ENCODE data around the gene MORC4. TPM values are rescaled to one million over a fixed set of nuclear protein-coding genes. Genes with fewer than 3 reads are reported as not detected.

MORC4 gene
- total RNA-seq, 1 experiment from 2014 or later, result 31.6 TPM

DNA sequence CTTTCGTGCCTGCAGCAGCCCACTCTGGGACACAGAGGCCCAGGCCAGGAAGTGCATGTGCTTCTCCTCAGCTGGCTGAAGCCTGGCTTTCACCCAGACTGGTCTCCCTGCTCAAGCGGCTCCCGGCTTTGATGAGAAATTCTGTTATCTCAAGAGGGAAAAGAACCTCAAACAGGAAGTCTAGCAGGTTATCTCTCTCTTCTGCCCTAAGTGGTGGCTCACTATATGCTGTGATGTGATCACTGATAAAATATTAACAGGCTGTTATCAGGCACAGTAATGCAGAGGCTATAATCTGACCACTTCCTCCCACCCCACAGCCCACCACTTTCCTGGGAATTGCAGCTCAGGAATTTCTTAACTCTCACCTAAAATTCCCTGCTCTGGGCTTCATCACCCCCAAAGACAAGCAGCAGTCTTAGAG lies 66.5 kb downstream of the MORC4 start:
- peaks cover 41% of the 10 kb centered on the region for H3K4me1 Mint-ChIP-seq (ENCODE audit: low read depth, unreplicated experiment)
- peak overlapping the region; percentile 88 for H3K27ac Mint-ChIP-seq (ENCODE audit: unreplicated experiment)
- TF ChIP-seq, protein P1, sequence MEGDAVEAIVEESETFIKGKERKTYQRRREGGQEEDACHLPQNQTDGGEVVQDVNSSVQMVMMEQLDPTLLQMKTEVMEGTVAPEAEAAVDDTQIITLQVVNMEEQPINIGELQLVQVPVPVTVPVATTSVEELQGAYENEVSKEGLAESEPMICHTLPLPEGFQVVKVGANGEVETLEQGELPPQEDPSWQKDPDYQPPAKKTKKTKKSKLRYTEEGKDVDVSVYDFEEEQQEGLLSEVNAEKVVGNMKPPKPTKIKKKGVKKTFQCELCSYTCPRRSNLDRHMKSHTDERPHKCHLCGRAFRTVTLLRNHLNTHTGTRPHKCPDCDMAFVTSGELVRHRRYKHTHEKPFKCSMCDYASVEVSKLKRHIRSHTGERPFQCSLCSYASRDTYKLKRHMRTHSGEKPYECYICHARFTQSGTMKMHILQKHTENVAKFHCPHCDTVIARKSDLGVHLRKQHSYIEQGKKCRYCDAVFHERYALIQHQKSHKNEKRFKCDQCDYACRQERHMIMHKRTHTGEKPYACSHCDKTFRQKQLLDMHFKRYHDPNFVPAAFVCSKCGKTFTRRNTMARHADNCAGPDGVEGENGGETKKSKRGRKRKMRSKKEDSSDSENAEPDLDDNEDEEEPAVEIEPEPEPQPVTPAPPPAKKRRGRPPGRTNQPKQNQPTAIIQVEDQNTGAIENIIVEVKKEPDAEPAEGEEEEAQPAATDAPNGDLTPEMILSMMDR (IDR thresholded peaks at IDR 0.05; ENCODE audit: unreplicated experiment), result no peak
- intact Hi-C loops (cut with micrococcal nuclease; ENCODE audit: unreplicated experiment), result loop anchor here (2.0 kb wide), 3 partner anchors 15 to 39 kb away; no protein-coding TSS in a partner anchor
- H3K36me3 Mint-ChIP-seq (ENCODE audit: insufficient read depth, unreplicated experiment), result peaks cover 15% of the 10 kb centered on the region
- H3K9me3 Mint-ChIP-seq (ENCODE audit: low read depth, unreplicated experiment), result no peaks in the 10 kb centered on the region
- no peak overlapping the region for H3K4me3 Mint-ChIP-seq (ENCODE audit: low read depth, unreplicated experiment)
- BruUV-seq (replicated peaks), result no TSS peak
- H3K27me3 Mint-ChIP-seq (ENCODE audit: unreplicated experiment), result no peaks in the 10 kb centered on the region
- CTCF ChIA-PET, result interaction anchor here (1.0 to 1.8 kb wide), 2 partner anchors 26 to 35 kb away, joined by 3 to 4 read pairs; no protein-coding TSS in a partner anchor
- peak; percentile 36 for DNase-seq

DNA sequence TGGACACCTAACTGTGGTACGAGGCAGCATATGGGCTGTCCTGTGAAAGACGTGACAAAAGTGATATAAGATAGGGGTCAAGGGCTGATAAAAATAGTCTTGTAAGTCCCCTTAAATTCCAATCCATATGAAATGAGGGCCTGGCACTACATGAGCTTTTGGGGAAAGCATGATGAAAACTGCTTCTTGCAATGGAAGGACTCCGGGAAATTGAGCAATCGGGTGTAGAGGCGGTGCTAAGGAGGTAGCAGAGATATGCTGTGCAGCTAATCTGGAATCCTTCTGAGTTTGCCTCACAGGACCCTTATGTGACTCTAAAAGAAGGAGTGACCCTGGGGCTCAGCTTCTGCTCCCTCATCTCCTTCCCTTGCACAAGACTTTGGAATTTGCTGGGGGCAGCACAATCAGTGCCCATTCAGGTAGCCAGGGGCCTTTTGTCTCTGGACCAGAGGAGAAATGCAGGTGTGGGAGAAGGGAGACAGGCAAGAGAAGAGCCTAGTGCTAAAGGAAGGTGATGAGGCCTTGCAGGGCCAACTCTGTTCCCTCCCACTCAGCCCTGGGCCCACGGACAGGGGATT lies 67.0 kb downstream of the MORC4 start:
- no peak for DNase-seq
- H3K27me3 Mint-ChIP-seq (ENCODE audit: unreplicated experiment), result no peaks in the 10 kb centered on the region

DNA sequence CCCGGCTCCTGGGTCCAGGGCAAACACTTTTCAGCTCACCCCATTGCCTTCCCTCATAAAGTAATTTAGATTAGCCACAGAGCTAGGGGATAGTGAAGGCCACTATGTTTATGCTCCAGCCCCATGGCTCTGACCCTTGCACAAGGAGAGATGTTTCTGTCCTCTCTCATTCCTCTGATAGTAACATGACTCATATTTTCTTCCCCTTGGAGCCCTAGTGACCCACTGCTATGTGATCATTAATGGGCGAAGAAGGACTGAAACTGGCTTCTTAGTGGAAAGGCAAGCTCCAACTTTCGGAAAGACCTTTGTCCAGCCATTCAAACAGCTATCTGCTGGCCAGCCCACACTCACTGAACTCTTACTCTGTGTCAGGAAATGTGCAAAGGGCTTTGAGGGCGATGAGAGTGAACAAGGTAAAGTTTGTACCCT lies 67.5 kb downstream of the MORC4 start:
- Mint-ChIP-seq H3K4me1 (ENCODE audit: low read depth, unreplicated experiment) (peaks cover 45% of the 10 kb centered on the region), H3K27ac (ENCODE audit: unreplicated experiment) (peak overlapping the region; percentile 88), H3K36me3 (ENCODE audit: insufficient read depth, unreplicated experiment) (peaks cover 15% of the 10 kb centered on the region), H3K9me3 (ENCODE audit: low read depth, unreplicated experiment) (no peaks in the 10 kb centered on the region), H3K4me3 (ENCODE audit: low read depth, unreplicated experiment) (peak overlapping the region; percentile 39), H3K27me3 (ENCODE audit: unreplicated experiment) (no peaks in the 10 kb centered on the region)
- BruUV-seq (replicated peaks), result no TSS peak
- CTCF ChIA-PET, result interaction anchor here (0.5 to 2.1 kb wide), 5 partner anchors 13 to 170 kb away, joined by 3 to 9 read pairs (median 4); no protein-coding TSS in a partner anchor
- no peak for DNase-seq
- TF ChIP-seq, protein P1 (IDR thresholded peaks at IDR 0.05; ENCODE audit: unreplicated experiment), result no peak
- intact Hi-C loops (cut with micrococcal nuclease; ENCODE audit: unreplicated experiment), result loop anchor here (2.0 kb wide), 3 partner anchors 14 to 38 kb away; no protein-coding TSS in a partner anchor

More for the DNA sequence above, 67.0 kb downstream of the MORC4 start:
- Mint-ChIP-seq H3K27ac (ENCODE audit: unreplicated experiment) (peak overlapping the region; percentile 88), H3K36me3 (ENCODE audit: insufficient read depth, unreplicated experiment) (peaks cover 15% of the 10 kb centered on the region), H3K9me3 (ENCODE audit: low read depth, unreplicated experiment) (no peaks in the 10 kb centered on the region), H3K4me3 (ENCODE audit: low read depth, unreplicated experiment) (peak overlapping the region; percentile 39), H3K4me1 (ENCODE audit: low read depth, unreplicated experiment) (peaks cover 45% of the 10 kb centered on the region)
- intact Hi-C loops (cut with micrococcal nuclease; ENCODE audit: unreplicated experiment), result loop anchor here (2.0 kb wide), 3 partner anchors 14 to 38 kb away; no protein-coding TSS in a partner anchor
- TF ChIP-seq, protein P1 (IDR thresholded peaks at IDR 0.05; ENCODE audit: unreplicated experiment), result no peak
- CTCF ChIA-PET, result interaction anchor here (0.9 to 2.1 kb wide), 5 partner anchors 13 to 35 kb away, joined by 3 to 9 read pairs (median 4); no protein-coding TSS in a partner anchor
- no TSS peak for BruUV-seq (replicated peaks)

DNA sequence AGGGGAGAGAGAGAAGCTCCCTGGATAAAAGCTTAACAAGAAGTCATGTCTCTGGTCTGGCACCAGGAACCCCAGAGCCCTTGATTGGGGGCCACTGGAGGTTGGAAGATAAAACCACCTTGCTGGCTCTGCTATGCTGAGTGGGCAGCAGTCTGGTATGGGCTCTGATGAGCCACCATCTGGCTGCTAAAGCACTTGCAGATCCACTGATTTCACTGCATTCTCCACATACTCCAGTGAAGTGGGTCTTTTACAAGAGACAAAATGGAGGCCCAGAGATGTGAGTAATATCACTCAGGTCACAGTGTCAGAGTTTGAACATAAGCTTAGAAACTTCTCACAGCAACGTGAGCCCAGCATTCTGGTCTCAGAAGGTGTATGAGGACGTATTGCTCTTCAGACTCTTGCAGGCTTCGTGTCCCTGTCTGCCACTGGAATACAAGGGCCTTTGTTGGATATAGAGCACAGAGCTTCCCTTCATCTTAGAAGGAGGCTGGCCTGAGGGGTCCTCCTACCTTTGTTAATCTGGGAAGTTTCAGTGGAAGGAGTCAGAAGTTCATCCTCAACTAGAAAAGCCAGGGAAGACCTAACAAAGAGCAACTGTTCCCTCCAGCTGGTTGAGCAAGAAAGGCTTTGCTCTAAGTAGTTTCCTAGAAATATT lies 68.1 kb downstream of the MORC4 start:
- peaks cover 45% of the 10 kb centered on the region for H3K4me1 Mint-ChIP-seq (ENCODE audit: low read depth, unreplicated experiment)
- no peak for DNase-seq
- H3K36me3 Mint-ChIP-seq (ENCODE audit: insufficient read depth, unreplicated experiment), result peaks cover 15% of the 10 kb centered on the region
- CTCF ChIA-PET, result interaction anchor here (0.5 to 2.1 kb wide), 5 partner anchors 12 to 170 kb away, joined by 3 to 9 read pairs (median 4); no protein-coding TSS in a partner anchor
- TF ChIP-seq, protein P1 (IDR thresholded peaks at IDR 0.05; ENCODE audit: unreplicated experiment), result no peak
- H3K27me3 Mint-ChIP-seq (ENCODE audit: unreplicated experiment), result no peaks in the 10 kb centered on the region
- intact Hi-C loops (cut with micrococcal nuclease; ENCODE audit: unreplicated experiment), result loop anchor here (2.0 kb wide), 3 partner anchors 13 to 37 kb away; no protein-coding TSS in a partner anchor
- peak overlapping the region; percentile 39 for H3K4me3 Mint-ChIP-seq (ENCODE audit: low read depth, unreplicated experiment)
- peak overlapping the region; percentile 88 for H3K27ac Mint-ChIP-seq (ENCODE audit: unreplicated experiment)
- BruUV-seq (replicated peaks), result no TSS peak
- no peaks in the 10 kb centered on the region for H3K9me3 Mint-ChIP-seq (ENCODE audit: low read depth, unreplicated experiment)
